Activated naive CD8-positive, alpha-beta T cell treated with anti-CD3 and anti-CD28 coated beads, Interleukin-2, amount 10 ng/mL, durations not matched to agents 7 days and 5 days (primary cell): Measurements from ENCODE around the gene PITPNM2. TPM values are rescaled to one million over a fixed set of nuclear protein-coding genes. Genes with fewer than 3 reads are reported as not detected.

Experiments used
- ATAC-seq: fragments of 150-1000 bp; cut with Tn5 transposase; one replicate; pipeline ENCODE4 v1.10.0; 2021; ENCODE audit warnings: low read depth, moderate library complexity
- POLR2A ChIA-PET: fragments of 350-600 bp; sonication (Branson Sonifier 250); formaldehyde crosslinking; loops from one replicate; lab custom pipeline; 2021; ENCODE audit warnings: antibody characterized with exemption; lab: Charles Lee
- DNase-seq: peaks from one replicate; pipeline ENCODE4 v3.0.0; 2021
- H3K27ac Mint-ChIP-seq: one replicate; pipeline ENCODE4 v1.8.0; 2022; ENCODE audit warnings: mild to moderate bottlenecking, mixed read lengths
- H3K27me3 Mint-ChIP-seq: one replicate; pipeline ENCODE4 v1.8.0; 2022; ENCODE audit warnings: mild to moderate bottlenecking, moderate library complexity, mixed read lengths
- H3K36me3 Mint-ChIP-seq: one replicate; pipeline ENCODE4 v1.8.0; 2021; ENCODE audit warnings: mild to moderate bottlenecking, mixed read lengths
- H3K4me1 Mint-ChIP-seq: one replicate; pipeline ENCODE4 v1.8.0; 2021; ENCODE audit warnings: mixed read lengths
- H3K4me3 Mint-ChIP-seq: one replicate; pipeline ENCODE4 v1.8.0; 2022; ENCODE audit warnings: mild to moderate bottlenecking, moderate library complexity, mixed read lengths
- H3K9me3 Mint-ChIP-seq: one replicate; pipeline ENCODE4 v1.8.0; 2021; ENCODE audit warnings: mixed read lengths
- total RNA-seq, 2 experiments: library from RNA; stranded (reverse); gene quantifications; one replicate each; pipeline ENCODE4 v1.2.3, GENCODE V29; 2021

The PITPNM2 gene
- total RNA-seq, 2 experiments from 2014 or later, result 15.2 to 18.1 TPM

DNA sequence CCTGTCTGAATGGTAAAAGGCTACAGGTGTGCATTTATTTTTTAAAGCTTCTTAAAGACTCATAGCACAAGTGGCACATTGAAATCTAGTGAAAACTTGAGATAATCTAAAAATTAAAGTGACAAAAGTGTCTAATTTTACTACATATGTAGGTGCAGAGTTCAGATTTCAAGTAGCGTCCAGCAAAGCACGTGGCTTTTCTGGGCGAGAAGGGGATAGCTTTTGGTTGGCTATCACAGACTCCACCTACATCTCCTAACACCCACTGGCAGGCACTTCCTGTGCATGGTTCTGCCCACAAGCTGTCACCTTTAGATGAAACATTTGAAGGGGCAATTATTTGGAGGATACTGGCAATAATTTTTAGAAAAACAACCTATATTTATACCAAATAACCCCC is 1.9 kb upstream of the PITPNM2 start:
- Mint-ChIP-seq H3K4me1 (peaks cover 25% of the 10 kb centered on the region), H3K4me3 (no peak overlapping the region), H3K27me3 (peaks cover 3% of the 10 kb centered on the region), H3K9me3 (no peaks in the 10 kb centered on the region), H3K36me3 (peaks cover 21% of the 10 kb centered on the region), H3K27ac (no peak overlapping the region)
- ATAC-seq (no peak), DNase-seq (no peak)
- POLR2A ChIA-PET, result interaction anchor here (0.7 to 6.0 kb wide), 6 partner anchors 30 to 626 kb away, joined by 3 to 36 read pairs (median 6); partner anchors contain the start of genes MPHOSPH9, MTRFR and RSRC2

DNA sequence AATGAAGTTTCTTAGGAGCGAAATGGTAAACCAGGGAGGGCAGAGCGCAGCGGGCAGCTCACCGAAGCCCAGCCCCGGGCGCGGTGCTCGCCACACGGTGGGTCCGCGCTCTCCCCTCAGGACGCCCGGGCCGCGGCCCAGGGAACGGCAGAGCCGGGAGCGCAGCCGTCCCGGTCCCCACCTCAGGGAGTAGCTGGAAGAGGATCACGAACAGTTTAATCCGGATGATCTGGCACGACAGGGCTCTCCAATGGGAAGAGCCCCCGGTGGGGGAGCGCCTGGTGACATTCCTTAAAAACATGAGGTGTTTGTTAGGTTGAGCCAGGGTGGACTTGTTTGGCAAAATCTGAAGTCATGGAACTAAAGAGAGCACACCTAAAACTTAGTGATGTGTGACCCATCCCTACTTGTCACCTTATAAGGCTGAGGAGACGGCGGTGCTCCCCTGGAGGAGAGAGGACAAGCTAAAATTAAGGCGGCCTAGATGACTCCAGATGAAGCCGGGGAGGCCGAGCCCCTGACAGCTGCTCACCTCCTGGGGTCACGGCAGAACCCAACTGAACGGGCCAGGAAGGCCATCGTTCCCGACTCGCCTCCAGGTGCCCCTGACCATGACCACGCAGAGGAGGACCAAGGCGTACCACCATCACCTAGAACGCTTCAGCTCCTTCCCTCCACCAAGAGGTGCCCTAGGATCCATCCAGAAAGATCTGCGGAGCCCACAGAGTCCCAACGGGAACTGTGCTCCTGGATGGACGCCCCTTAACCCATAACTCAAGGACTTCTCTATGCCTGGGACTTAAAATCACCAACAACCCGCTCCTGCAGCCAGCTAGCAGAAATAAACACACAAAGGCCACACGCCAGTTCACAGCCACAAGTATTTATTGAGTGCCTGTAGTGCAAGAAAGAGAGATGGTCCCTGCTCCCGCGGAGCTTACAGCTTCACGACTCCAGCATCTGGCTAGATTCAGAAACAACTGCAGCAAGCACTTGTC is 866 bp upstream of the PITPNM2 start:
- peaks cover 21% of the 10 kb centered on the region for H3K36me3 Mint-ChIP-seq
- H3K9me3 Mint-ChIP-seq, result no peaks in the 10 kb centered on the region
- DNase-seq (no peak), ATAC-seq (peak; percentile 16)
- POLR2A ChIA-PET, result interaction anchor here (0.6 to 6.0 kb wide), 9 partner anchors 10 to 307 kb away, joined by 3 to 36 read pairs (median 8); partner anchors contain the start of genes MPHOSPH9 and MTRFR
- H3K4me3 Mint-ChIP-seq, result peak overlapping the region; percentile 81
- peaks cover 30% of the 10 kb centered on the region for H3K4me1 Mint-ChIP-seq
- H3K27ac Mint-ChIP-seq, result peak overlapping the region; percentile 80
- H3K27me3 Mint-ChIP-seq, result peaks cover 3% of the 10 kb centered on the region

DNA sequence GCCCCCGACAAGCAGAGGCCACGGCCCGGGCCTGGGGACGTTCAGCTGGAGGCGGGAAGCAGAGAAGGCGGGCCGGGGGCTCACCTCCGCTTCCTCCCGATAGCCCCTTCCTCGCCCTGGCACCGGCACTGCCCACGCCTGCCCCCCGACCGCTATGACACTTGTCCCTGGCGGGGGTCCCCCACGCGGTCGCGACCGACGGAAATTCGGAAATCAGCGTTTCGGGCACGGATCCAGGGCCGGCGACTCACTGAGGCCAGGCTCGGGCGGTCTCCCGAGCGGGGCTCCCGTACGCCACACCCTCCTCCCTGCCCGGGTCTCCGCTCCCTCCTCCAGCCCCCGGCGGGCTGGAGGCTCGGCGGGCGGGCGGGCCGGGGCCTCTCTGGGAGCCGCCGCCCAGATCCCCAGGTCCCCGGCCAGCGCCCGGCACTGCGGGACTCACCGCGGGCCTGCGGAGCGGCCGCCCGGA is 581 bp downstream of the PITPNM2 start:
- Mint-ChIP-seq H3K27ac (peak overlapping the region; percentile 72), H3K27me3 (peaks cover 3% of the 10 kb centered on the region), H3K4me3 (peak overlapping the region; percentile 87), H3K4me1 (peaks cover 30% of the 10 kb centered on the region), H3K36me3 (peaks cover 27% of the 10 kb centered on the region), H3K9me3 (no peaks in the 10 kb centered on the region)
- POLR2A ChIA-PET, result interaction anchor here (0.6 to 6.0 kb wide), 8 partner anchors 9 to 176 kb away, joined by 3 to 36 read pairs (median 8); partner anchors contain the start of genes MPHOSPH9, MTRFR and OGFOD2
- DNase-seq (no peak), ATAC-seq (no peak)

DNA sequence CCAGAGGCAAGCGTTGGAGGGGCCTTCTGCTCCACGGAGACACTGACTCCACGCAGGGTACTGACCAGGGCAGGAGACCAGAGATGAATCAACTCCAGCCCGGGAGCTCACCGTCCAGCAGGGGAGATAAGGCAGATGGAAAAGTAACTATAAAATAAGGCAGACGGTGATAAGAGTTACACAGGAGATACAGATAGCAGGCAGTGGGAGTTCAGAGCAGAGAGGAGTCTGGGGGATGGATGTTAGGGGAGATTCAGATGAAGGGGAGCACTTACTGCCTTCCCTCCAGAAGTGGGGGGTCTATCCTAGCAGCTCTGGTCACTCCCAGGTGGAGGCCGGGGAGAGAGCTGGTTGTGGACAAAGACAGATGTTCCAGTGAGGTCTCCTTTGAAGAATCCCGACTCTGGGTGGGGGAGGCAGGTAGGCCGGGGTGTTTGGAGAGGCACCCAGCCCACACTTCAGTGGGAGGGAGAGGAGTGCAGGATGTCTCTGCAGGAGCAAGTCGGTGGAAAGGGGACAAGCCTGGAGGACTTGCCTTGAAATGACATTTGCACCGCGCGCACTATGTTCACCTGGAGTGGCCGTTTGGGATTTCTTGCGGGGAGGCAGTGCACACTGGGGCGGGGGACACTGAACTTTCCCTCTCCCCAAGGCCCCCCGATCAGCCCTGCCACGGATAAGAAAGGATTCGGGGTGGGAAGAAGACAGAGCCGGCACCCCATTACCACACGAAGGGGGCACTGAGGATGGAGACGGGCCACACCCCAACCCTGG is 1.2 kb downstream of the PITPNM2 start:
- DNase-seq (no peak), ATAC-seq (no peak)
- peaks cover 3% of the 10 kb centered on the region for H3K27me3 Mint-ChIP-seq
- H3K4me1 Mint-ChIP-seq, result peaks cover 30% of the 10 kb centered on the region
- H3K4me3 Mint-ChIP-seq, result peak overlapping the region; percentile 87
- peak overlapping the region; percentile 72 for H3K27ac Mint-ChIP-seq
- no peaks in the 10 kb centered on the region for H3K9me3 Mint-ChIP-seq
- POLR2A ChIA-PET, result interaction anchor here (1.0 to 6.0 kb wide), 4 partner anchors 29 to 132 kb away, joined by 3 to 36 read pairs (median 4); no protein-coding TSS in a partner anchor
- H3K36me3 Mint-ChIP-seq, result peaks cover 28% of the 10 kb centered on the region

DNA sequence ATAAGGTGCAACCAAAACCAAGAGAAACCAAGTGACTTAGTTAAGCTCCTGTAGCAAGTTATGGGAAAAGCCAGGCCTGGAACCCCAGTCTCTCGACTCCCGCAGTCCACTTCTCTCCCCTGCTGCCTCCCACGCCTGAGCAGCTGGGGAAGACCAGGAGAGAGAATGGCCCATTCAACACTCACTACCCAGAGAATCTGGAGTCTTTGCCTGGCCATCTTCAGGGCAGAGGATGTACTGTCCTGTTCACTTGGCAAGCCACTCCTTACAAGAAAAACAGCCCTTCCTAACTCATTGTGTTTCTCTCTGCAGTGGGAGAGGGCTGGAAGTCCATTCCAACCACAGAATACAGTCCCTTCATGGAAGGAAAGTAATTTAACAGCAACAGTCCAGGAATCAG is 1.8 kb downstream of the PITPNM2 start:
- peak overlapping the region; percentile 87 for H3K4me3 Mint-ChIP-seq
- DNase-seq (no peak), ATAC-seq (no peak)
- peaks cover 3% of the 10 kb centered on the region for H3K27me3 Mint-ChIP-seq
- H3K27ac Mint-ChIP-seq, result no peak overlapping the region
- no peaks in the 10 kb centered on the region for H3K9me3 Mint-ChIP-seq
- peaks cover 31% of the 10 kb centered on the region for H3K4me1 Mint-ChIP-seq
- peaks cover 28% of the 10 kb centered on the region for H3K36me3 Mint-ChIP-seq
- POLR2A ChIA-PET, result interaction anchor here (1.0 to 6.0 kb wide), 3 partner anchors 28 to 73 kb away, joined by 3 to 36 read pairs (median 5); no protein-coding TSS in a partner anchor

DNA sequence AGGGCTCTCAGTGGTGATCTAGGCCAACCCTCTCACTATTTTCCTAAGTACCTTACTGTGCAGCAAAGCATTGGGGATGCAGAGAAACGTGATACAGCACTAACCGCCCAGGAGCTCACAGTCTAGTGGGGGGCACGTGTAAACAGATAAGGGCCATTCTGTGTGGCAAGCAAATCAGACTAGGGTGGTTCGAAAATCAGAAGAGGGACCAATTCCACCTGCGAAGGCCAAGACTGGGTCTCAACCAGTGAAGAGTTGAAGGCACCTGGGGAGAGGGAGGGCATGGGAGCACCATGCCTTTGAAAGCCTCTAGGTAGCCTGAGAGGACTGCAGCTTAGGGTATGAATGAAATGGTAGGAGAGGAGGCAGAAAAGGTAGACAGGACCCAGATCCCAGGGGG is 2.2 kb downstream of the PITPNM2 start:
- H3K4me3 Mint-ChIP-seq, result no peak overlapping the region
- H3K27ac Mint-ChIP-seq, result no peak overlapping the region
- peaks cover 3% of the 10 kb centered on the region for H3K27me3 Mint-ChIP-seq
- no peak for ATAC-seq
- H3K4me1 Mint-ChIP-seq, result peaks cover 32% of the 10 kb centered on the region
- POLR2A ChIA-PET, result interaction anchor here (1.1 to 6.0 kb wide), 2 partner anchors 28 to 73 kb away, joined by 3 to 36 read pairs; no protein-coding TSS in a partner anchor
- no peak for DNase-seq
- no peaks in the 10 kb centered on the region for H3K9me3 Mint-ChIP-seq
- peaks cover 25% of the 10 kb centered on the region for H3K36me3 Mint-ChIP-seq

DNA sequence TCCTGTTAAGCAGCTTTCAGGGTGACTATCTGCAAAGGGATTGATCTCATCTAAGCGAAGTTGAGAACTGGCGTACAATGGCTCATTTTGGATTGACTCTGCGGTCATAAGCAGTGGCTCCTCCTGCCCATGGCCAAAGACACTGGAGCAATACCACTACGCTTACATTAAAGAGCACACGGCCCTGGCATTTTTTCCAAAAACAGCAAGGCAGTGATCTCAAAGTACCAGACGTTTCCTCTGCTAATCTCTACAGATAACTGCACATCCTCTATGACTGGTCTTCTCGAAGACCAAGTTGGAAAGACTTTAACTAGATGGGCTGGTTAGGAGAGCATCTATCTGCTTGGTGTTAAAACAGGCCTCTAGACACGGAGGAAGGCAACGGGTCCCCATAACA is 2.7 kb downstream of the PITPNM2 start:
- H3K27me3 Mint-ChIP-seq, result peaks cover 3% of the 10 kb centered on the region
- H3K4me1 Mint-ChIP-seq, result peaks cover 32% of the 10 kb centered on the region
- no peaks in the 10 kb centered on the region for H3K9me3 Mint-ChIP-seq
- no peak overlapping the region for H3K27ac Mint-ChIP-seq
- peaks cover 21% of the 10 kb centered on the region for H3K36me3 Mint-ChIP-seq
- DNase-seq (no peak), ATAC-seq (no peak)
- POLR2A ChIA-PET, result interaction anchor here (1.1 to 6.0 kb wide), 2 partner anchors 28 to 72 kb away, joined by 3 to 36 read pairs; no protein-coding TSS in a partner anchor
- no peak overlapping the region for H3K4me3 Mint-ChIP-seq

DNA sequence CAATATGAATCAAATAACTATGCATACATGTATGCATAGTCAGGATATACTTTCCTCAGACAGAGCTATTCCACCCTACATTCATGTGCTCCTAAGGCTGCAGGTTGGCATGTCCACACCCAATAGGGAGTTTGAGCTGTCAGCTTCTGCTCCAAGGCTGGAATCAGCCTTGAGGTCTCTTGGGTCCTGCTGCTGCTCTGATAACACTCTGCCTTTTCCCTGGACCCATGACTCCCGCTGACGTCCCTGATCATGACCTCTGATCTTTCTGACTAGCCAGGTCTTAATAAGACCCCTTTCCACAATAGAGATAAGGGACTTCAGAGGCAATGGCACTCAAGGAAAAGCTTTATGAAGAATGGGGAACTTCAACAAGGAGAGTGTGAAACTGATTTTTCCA is 5.7 kb downstream of the PITPNM2 start:
- H3K9me3 Mint-ChIP-seq, result no peaks in the 10 kb centered on the region
- H3K4me3 Mint-ChIP-seq, result no peak overlapping the region
- H3K4me1 Mint-ChIP-seq, result peaks cover 29% of the 10 kb centered on the region
- no peak overlapping the region for H3K27ac Mint-ChIP-seq
- POLR2A ChIA-PET, result no interaction called here
- peaks cover 3% of the 10 kb centered on the region for H3K27me3 Mint-ChIP-seq
- H3K36me3 Mint-ChIP-seq, result peaks cover 12% of the 10 kb centered on the region
- no peak for DNase-seq
- ATAC-seq, result no peak

DNA sequence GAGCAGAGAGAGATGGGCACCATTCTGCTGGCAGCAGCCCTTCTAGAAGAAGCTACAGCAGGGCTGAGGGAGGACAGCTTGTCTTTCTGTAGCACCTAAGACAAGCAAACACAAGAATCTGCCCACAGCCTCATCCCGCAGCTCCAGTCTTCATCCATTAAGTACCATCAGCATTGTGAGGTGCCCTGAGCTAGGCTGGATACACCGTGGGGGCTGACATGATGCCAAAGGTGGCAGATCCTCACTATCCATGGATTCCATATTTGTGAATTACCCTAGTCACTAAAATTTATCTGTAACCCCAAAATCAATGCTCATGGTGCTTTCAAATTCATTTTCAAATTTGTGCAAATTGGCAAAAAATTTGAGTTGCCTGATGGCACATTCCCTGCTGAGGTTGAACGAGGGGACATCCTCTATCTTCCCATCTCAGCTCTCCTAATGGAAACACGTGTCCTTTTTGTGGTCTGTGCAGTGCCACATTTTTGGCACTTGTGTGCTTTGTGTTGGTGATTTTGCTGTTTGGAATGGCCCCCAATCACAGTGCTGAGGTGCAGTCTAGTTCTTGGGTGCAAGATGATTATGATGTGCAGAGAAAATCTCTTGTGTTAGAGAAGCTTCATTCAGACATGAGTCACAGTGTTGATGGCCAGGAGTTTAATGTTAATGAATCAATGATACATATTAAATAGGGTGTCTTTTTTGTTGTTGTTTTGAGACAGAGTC is 7.0 kb downstream of the PITPNM2 start:
- no peak overlapping the region for H3K27ac Mint-ChIP-seq
- H3K9me3 Mint-ChIP-seq, result no peaks in the 10 kb centered on the region
- DNase-seq (no peak), ATAC-seq (no peak)
- H3K4me3 Mint-ChIP-seq, result no peak overlapping the region
- POLR2A ChIA-PET, result interaction anchor here (0.9 to 1.5 kb wide), 2 partner anchors 12 to 101 kb away, joined by 3 to 4 read pairs; no protein-coding TSS in a partner anchor
- peaks cover 14% of the 10 kb centered on the region for H3K36me3 Mint-ChIP-seq
- H3K4me1 Mint-ChIP-seq, result peaks cover 25% of the 10 kb centered on the region
- no peaks in the 10 kb centered on the region for H3K27me3 Mint-ChIP-seq

DNA sequence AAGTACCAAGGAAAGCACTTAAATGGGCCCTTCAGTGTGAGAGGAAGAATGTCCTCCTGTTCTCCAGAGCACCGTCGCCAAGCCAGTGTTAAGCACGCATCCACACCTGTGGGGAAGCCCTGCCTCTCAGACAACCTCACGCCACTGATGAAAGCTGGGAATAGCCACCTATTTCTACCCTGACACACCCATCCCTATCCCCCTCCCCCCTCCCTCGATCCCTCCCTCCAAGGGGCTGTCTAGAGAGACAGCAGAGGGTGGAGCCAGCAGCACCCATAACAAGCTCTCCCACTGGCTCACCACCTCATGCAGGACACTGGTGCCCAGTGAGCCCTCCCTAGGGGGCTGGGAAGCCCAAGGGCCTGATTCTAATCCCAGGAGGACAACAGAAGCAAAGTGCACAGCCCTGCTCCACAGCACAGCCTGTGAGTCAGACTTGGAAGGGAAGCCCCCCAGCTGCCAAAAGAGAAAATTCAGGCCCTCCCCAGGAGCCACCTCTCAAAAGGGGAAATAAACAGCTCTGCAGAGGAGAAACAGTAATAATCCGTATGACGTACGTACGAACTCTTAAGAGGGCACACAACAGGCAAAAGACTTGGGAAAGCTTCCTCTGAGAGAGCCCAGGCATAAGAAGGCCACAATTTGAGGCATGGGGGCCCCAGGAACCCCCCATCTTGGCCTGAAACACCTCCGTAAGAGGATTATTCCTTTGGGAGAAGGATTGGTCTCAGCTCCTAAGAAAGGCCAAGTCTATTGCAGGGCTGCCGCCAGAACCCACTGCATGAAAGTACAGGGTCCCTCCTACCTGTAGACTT is 7.8 kb downstream of the PITPNM2 start:
- DNase-seq, result no peak
- POLR2A ChIA-PET, result interaction anchor here (0.6 to 1.5 kb wide), 3 partner anchors 12 to 100 kb away, joined by 3 to 4 read pairs (median 4); partner anchors contain the start of gene MPHOSPH9
- Mint-ChIP-seq H3K27ac (no peak overlapping the region), H3K9me3 (no peaks in the 10 kb centered on the region), H3K36me3 (peaks cover 10% of the 10 kb centered on the region), H3K27me3 (no peaks in the 10 kb centered on the region), H3K4me3 (no peak overlapping the region), H3K4me1 (peaks cover 19% of the 10 kb centered on the region)
- no peak for ATAC-seq

DNA sequence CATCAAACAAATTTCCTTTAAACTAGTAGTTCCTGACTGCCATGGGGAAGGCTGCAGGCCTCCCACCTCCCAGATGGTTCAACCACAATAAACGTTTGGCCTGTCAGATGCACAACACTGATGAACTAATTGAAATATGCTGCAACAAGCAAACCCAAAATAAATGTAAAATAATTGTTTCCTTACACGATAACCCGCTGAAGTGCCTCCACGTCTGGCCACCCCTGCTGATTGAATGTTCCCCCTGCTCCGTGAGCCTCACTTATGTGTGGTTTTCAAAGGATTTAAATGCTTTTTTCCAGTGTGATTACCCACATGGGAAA is 8.4 kb downstream of the PITPNM2 start:
- H3K9me3 Mint-ChIP-seq, result no peaks in the 10 kb centered on the region
- ATAC-seq, result no peak
- H3K36me3 Mint-ChIP-seq, result peaks cover 10% of the 10 kb centered on the region
- no peak overlapping the region for H3K27ac Mint-ChIP-seq
- peaks cover 18% of the 10 kb centered on the region for H3K4me1 Mint-ChIP-seq
- H3K4me3 Mint-ChIP-seq, result no peak overlapping the region
- no peaks in the 10 kb centered on the region for H3K27me3 Mint-ChIP-seq
- POLR2A ChIA-PET, result interaction anchor here (2.4 kb wide), 1 partner anchor 9 kb away, joined by 7 read pairs; the partner anchor contains the start of gene PITPNM2
- DNase-seq, result no peak
